Measurements from ENCODE around the gene IFIT2. TPM values are rescaled to one million over a fixed set of nuclear protein-coding genes. Genes with fewer than 3 reads are reported as not detected.
"Not testable (repeated sequence)": the region's sequence is repeated elsewhere in the genome, so short reads cannot be mapped to it uniquely, and the experiment has no call there.

IFIT2 gene
- total RNA-seq (2022), result 40.8 and 139 TPM in 2 replicates
- Bru-seq, nascent RNA, result percentile 95 among the genes with signal in this experiment
- percentile 84 among the genes with signal in this experiment for BruChase-seq, experiment 1, labeled RNA remaining after a 6-hour chase
- BruChase-seq, experiment 2, labeled RNA remaining after a 2-hour chase, result percentile 92 among the genes with signal in this experiment
- long read RNA-seq, transcript IFIT2-201 (2 exons, 3,489 nt), result major isoform, 860 of 897 reads
- long read RNA-seq, partial matches to known transcripts, result 1 of 897 reads
- long read RNA-seq, other reads (novel, unspliced or antisense), result 36 of 897 reads

GRCh38 chr10:89301721-89302445 lies at the start of gene IFIT2:
Gene IFIT2 (plus strand): TSS chr10:89302046. CDS start chr10:89302124, 78 bp downstream.
- peak within 1 kb of the TSS; percentile 22 for H3K27ac Mint-ChIP-seq (ENCODE audit: unreplicated experiment)
- no peaks in the 10 kb centered on the region for H3K27me3 Mint-ChIP-seq (ENCODE audit: unreplicated experiment)
- DNase-seq, result no peak
- CTCF ChIA-PET, result interaction anchor here (0.7 to 1.3 kb wide), 3 partner anchors 68 to 273 kb away, joined by 3 to 4 read pairs (median 3); no protein-coding TSS in a partner anchor
- intact Hi-C loops (cut with micrococcal nuclease; ENCODE audit: unreplicated experiment), result loop anchor here (2.0 kb wide), 1 partner anchor 23 kb away; no protein-coding TSS in a partner anchor
- no peaks in the 10 kb centered on the region for H3K9me3 Mint-ChIP-seq (ENCODE audit: low read depth, unreplicated experiment)
- BruUV-seq (replicated peaks), result no TSS peak
- peaks cover 14% of the 10 kb centered on the region for H3K36me3 Mint-ChIP-seq (ENCODE audit: insufficient read depth, unreplicated experiment)
- peaks cover 36% of the 10 kb centered on the region for H3K4me1 Mint-ChIP-seq (ENCODE audit: low read depth, unreplicated experiment)
- H3K4me3 Mint-ChIP-seq (ENCODE audit: low read depth, unreplicated experiment), result peak within 1 kb of the TSS; percentile 63
- TF ChIP-seq CTCF (IDR thresholded peaks at IDR 0.05; ENCODE audit: unreplicated experiment), result no peak

- Mint-ChIP-seq H3K9me3 (ENCODE audit: low read depth, unreplicated experiment) (no peaks in the 10 kb centered on the region), H3K4me1 (ENCODE audit: low read depth, unreplicated experiment) (peaks cover 7% of the 10 kb centered on the region), H3K4me3 (ENCODE audit: low read depth, unreplicated experiment) (no peak overlapping the region), H3K27me3 (ENCODE audit: unreplicated experiment) (no peaks in the 10 kb centered on the region), H3K36me3 (ENCODE audit: insufficient read depth, unreplicated experiment) (peaks cover 13% of the 10 kb centered on the region), H3K27ac (ENCODE audit: unreplicated experiment) (no peak overlapping the region)
- BruUV-seq (replicated peaks), result no TSS peak
- intact Hi-C loops (cut with micrococcal nuclease; ENCODE audit: unreplicated experiment), result loop anchor here (10.0 kb wide), 1 partner anchor 303 kb away; no protein-coding TSS in a partner anchor
- TF ChIP-seq CTCF (IDR thresholded peaks at IDR 0.05; ENCODE audit: unreplicated experiment), result no peak
- CTCF ChIA-PET, result interaction anchor here (0.9 to 1.3 kb wide), 2 partner anchors 122 to 162 kb away, joined by 3 read pairs; partner anchors contain the start of gene IFIT5
- no peak for DNase-seq
Measured at GRCh38 chr10:89252225-89252585, 49.6 kb upstream of the IFIT2 start.

GRCh38 chr10:89255091-89255579 lies 46.7 kb upstream of the IFIT2 start:
- H3K36me3 Mint-ChIP-seq (ENCODE audit: insufficient read depth, unreplicated experiment), result peaks cover 13% of the 10 kb centered on the region
- DNase-seq; H3K27me3 Mint-ChIP-seq (ENCODE audit: unreplicated experiment); H3K4me3 Mint-ChIP-seq (ENCODE audit: low read depth, unreplicated experiment); BruUV-seq (replicated peaks); H3K4me1 Mint-ChIP-seq (ENCODE audit: low read depth, unreplicated experiment); H3K9me3 Mint-ChIP-seq (ENCODE audit: low read depth, unreplicated experiment); H3K27ac Mint-ChIP-seq (ENCODE audit: unreplicated experiment); CTCF ChIA-PET: not testable (repeated sequence)
- intact Hi-C loops (cut with micrococcal nuclease; ENCODE audit: unreplicated experiment), result loop anchor here (10.0 kb wide), 1 partner anchor 300 kb away; no protein-coding TSS in a partner anchor

GRCh38 chr10:89255793-89256192 lies 46.1 kb upstream of the IFIT2 start:
- TF ChIP-seq CTCF (IDR thresholded peaks at IDR 0.05; ENCODE audit: unreplicated experiment), result no peak
- no peaks in the 10 kb centered on the region for H3K27me3 Mint-ChIP-seq (ENCODE audit: unreplicated experiment)
- H3K4me3 Mint-ChIP-seq (ENCODE audit: low read depth, unreplicated experiment), result no peak overlapping the region
- H3K36me3 Mint-ChIP-seq (ENCODE audit: insufficient read depth, unreplicated experiment), result peaks cover 12% of the 10 kb centered on the region
- no TSS peak for BruUV-seq (replicated peaks)
- no peaks in the 10 kb centered on the region for H3K9me3 Mint-ChIP-seq (ENCODE audit: low read depth, unreplicated experiment)
- intact Hi-C loops (cut with micrococcal nuclease; ENCODE audit: unreplicated experiment), result loop anchor here (10.0 kb wide), 1 partner anchor 299 kb away; no protein-coding TSS in a partner anchor
- no peak for DNase-seq
- peaks cover 2% of the 10 kb centered on the region for H3K4me1 Mint-ChIP-seq (ENCODE audit: low read depth, unreplicated experiment)
- CTCF ChIA-PET, result interaction anchor here (0.6 kb wide), 1 partner anchor 184 kb away, joined by 4 read pairs; no protein-coding TSS in a partner anchor
- H3K27ac Mint-ChIP-seq (ENCODE audit: unreplicated experiment), result no peak overlapping the region
